Measurements from ENCODE around the gene FHOD1. TPM values are rescaled to one million over a fixed set of nuclear protein-coding genes. Genes with fewer than 3 reads are reported as not detected.

The FHOD1 gene
- total RNA-seq, 1 experiment from 2014 or later, result 45.5 TPM

GRCh38 chr16:67216612-67217490, 30.4 kb downstream of the FHOD1 start:
- H3K27me3 ChIP-seq (ENCODE audit: low read length), result no peaks in the 10 kb centered on the region
- intact Hi-C loops (cut with micrococcal nuclease), result no loop called here
- ATAC-seq, result no peak
- no peak overlapping the region for H3K9ac ChIP-seq (ENCODE audit: low read length)
- H3K9me3 ChIP-seq (ENCODE audit: low read length), result no peaks in the 10 kb centered on the region
- ChIA-PET POLR2A (ENCODE audit: unreplicated experiment) (no interaction called here), CTCF (no interaction called here)
- no peak for DNase-seq
- no peak overlapping the region for H3K27ac ChIP-seq (ENCODE audit: low read length)
- no TSS peak for BruUV-seq (replicated peaks)
- H3K79me2 ChIP-seq (ENCODE audit: low read length), result no peaks in the 10 kb centered on the region
- peaks cover 3% of the 10 kb centered on the region for H3F3A ChIP-seq (ENCODE audit: low read length, unreplicated experiment)
- no peaks in the 10 kb centered on the region for H3K36me3 ChIP-seq (ENCODE audit: low read depth, low read length)
- no peak overlapping the region for H3K4me3 ChIP-seq (ENCODE audit: low read length)
- H4K20me1 ChIP-seq (ENCODE audit: low read length), result no peaks in the 10 kb centered on the region
- TF ChIP-seq EZH2 (IDR thresholded peaks at IDR 0.05; ENCODE audit: low read length, unreplicated experiment) (no peak), EZH2phosphoT487 (IDR thresholded peaks at IDR 0.05; ENCODE audit: borderline replicate concordance, low read length) (no peak)
- TF ChIP-seq, protein P1, sequence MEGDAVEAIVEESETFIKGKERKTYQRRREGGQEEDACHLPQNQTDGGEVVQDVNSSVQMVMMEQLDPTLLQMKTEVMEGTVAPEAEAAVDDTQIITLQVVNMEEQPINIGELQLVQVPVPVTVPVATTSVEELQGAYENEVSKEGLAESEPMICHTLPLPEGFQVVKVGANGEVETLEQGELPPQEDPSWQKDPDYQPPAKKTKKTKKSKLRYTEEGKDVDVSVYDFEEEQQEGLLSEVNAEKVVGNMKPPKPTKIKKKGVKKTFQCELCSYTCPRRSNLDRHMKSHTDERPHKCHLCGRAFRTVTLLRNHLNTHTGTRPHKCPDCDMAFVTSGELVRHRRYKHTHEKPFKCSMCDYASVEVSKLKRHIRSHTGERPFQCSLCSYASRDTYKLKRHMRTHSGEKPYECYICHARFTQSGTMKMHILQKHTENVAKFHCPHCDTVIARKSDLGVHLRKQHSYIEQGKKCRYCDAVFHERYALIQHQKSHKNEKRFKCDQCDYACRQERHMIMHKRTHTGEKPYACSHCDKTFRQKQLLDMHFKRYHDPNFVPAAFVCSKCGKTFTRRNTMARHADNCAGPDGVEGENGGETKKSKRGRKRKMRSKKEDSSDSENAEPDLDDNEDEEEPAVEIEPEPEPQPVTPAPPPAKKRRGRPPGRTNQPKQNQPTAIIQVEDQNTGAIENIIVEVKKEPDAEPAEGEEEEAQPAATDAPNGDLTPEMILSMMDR (conservative IDR thresholded peaks at IDR 0.05; ENCODE audit: low read depth, low read length), result no peak
- H3K9me2 ChIP-seq (replicated peaks; ENCODE audit: low read length), result no peaks in the 10 kb centered on the region
- peaks cover 10% of the 10 kb centered on the region for H3K4me1 ChIP-seq (ENCODE audit: insufficient read depth, low read length)
- no peak overlapping the region for H2AFZ ChIP-seq (ENCODE audit: low read length)
- H3K4me2 ChIP-seq (ENCODE audit: low read length), result no peak overlapping the region

- no peak overlapping the region for H3K4me2 ChIP-seq (ENCODE audit: low read length)
- DNase-seq (no peak), ATAC-seq (no peak)
- H3K36me3 ChIP-seq (ENCODE audit: low read depth, low read length), result no peaks in the 10 kb centered on the region
- H3K9me3 ChIP-seq (ENCODE audit: low read length), result no peaks in the 10 kb centered on the region
- H3K27me3 ChIP-seq (ENCODE audit: low read length), result no peaks in the 10 kb centered on the region
- H3K79me2 ChIP-seq (ENCODE audit: low read length), result no peaks in the 10 kb centered on the region
- intact Hi-C loops (cut with micrococcal nuclease), result no loop called here
- peaks cover 3% of the 10 kb centered on the region for H3F3A ChIP-seq (ENCODE audit: low read length, unreplicated experiment)
- no peak overlapping the region for H3K9ac ChIP-seq (ENCODE audit: low read length)
- peaks cover 10% of the 10 kb centered on the region for H3K4me1 ChIP-seq (ENCODE audit: insufficient read depth, low read length)
- ChIA-PET CTCF (no interaction called here), POLR2A (ENCODE audit: unreplicated experiment) (no interaction called here)
- H3K9me2 ChIP-seq (replicated peaks; ENCODE audit: low read length), result no peaks in the 10 kb centered on the region
- BruUV-seq (replicated peaks), result no TSS peak
- H3K4me3 ChIP-seq (ENCODE audit: low read length), result no peak overlapping the region
- H2AFZ ChIP-seq (ENCODE audit: low read length), result no peak overlapping the region
- TF ChIP-seq EZH2phosphoT487 (IDR thresholded peaks at IDR 0.05; ENCODE audit: borderline replicate concordance, low read length), result no peak
- TF ChIP-seq, protein P1 (conservative IDR thresholded peaks at IDR 0.05; ENCODE audit: low read depth, low read length), result no peak
- TF ChIP-seq EZH2 (IDR thresholded peaks at IDR 0.05; ENCODE audit: low read length, unreplicated experiment), result no peak
- no peaks in the 10 kb centered on the region for H4K20me1 ChIP-seq (ENCODE audit: low read length)
- no peak overlapping the region for H3K27ac ChIP-seq (ENCODE audit: low read length)
These were observed 31.6 kb downstream of the FHOD1 start for GRCh38 chr16:67215706-67216105.
